Panc1 (cell line): ENCODE results near the gene ASCL2.

Experiments used
- CTCF ChIP-seq: fragments of 450-650 bp; IDR thresholded peaks from 2 replicates; pipeline ENCODE4 v1.5.1; 2017; ENCODE audit warnings: mild to moderate bottlenecking
- POLR2AphosphoS5 ChIP-seq: IDR thresholded peaks from 2 replicates; pipeline ENCODE4 v1.6.1; 2012; ENCODE audit warnings: mild to moderate bottlenecking, low read depth, low read length, moderate library complexity
- SIN3A ChIP-seq: IDR thresholded peaks from 2 replicates; pipeline ENCODE4 v1.6.1; 2012; ENCODE audit warnings: low read depth, mild to moderate bottlenecking, low read length, moderate library complexity, borderline replicate concordance; ENCODE audit not compliant: insufficient read depth
- TF ChIP-seq, protein P1 (sequence below), 2 experiments: IDR thresholded peaks; 2 replicates each; pipeline ENCODE4 v1.6.1; 2011 to 2012; ENCODE audit warnings: low read depth in 2 of 2, control low read depth in 1 of 2, low read length in 1 of 2, mild to moderate bottlenecking in 1 of 2, moderate library complexity in 1 of 2; ENCODE audit not compliant: insufficient read depth in 1 of 2

DNA sequence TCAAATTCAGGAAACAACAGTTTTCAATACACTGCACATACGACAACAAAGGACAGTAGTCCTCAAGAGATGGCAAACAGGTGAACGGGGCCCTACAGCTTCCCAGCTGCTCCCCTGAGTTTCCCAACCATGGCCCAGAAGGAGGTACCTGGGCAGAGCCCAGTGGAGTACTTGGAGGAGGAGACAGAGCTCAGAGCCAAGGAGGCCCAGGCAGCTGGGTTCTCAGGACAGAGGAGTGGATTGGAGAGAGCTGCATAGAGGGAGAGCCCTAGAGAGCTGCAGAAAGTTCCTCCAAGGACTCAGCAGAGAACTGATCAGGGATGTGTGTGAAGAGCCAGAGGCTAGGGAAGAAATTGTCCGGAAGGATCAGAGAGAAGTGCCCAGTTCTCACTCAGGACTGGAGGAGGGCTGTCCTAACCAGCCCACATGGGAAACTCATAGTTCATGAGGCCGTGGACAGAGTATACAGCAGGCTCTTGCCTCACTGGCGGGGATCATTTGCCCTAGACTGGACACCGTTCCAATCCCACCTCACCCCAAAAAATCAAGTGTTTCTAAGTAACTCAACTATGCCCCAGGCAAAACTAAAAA lies 7.6 kb upstream of the ASCL2 start:
- TF ChIP-seq CTCF (no peak), POLR2AphosphoS5 (no peak), SIN3A (no peak)
- TF ChIP-seq, protein P1, sequence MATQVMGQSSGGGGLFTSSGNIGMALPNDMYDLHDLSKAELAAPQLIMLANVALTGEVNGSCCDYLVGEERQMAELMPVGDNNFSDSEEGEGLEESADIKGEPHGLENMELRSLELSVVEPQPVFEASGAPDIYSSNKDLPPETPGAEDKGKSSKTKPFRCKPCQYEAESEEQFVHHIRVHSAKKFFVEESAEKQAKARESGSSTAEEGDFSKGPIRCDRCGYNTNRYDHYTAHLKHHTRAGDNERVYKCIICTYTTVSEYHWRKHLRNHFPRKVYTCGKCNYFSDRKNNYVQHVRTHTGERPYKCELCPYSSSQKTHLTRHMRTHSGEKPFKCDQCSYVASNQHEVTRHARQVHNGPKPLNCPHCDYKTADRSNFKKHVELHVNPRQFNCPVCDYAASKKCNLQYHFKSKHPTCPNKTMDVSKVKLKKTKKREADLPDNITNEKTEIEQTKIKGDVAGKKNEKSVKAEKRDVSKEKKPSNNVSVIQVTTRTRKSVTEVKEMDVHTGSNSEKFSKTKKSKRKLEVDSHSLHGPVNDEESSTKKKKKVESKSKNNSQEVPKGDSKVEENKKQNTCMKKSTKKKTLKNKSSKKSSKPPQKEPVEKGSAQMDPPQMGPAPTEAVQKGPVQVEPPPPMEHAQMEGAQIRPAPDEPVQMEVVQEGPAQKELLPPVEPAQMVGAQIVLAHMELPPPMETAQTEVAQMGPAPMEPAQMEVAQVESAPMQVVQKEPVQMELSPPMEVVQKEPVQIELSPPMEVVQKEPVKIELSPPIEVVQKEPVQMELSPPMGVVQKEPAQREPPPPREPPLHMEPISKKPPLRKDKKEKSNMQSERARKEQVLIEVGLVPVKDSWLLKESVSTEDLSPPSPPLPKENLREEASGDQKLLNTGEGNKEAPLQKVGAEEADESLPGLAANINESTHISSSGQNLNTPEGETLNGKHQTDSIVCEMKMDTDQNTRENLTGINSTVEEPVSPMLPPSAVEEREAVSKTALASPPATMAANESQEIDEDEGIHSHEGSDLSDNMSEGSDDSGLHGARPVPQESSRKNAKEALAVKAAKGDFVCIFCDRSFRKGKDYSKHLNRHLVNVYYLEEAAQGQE (IDR thresholded peaks at IDR 0.05; ENCODE audit: insufficient read depth in 1 of 2, low read depth in 2 of 2, low read length in 1 of 2): no peak
